ENCODE data around the gene CAPG.

Gene CAPG, protein sequence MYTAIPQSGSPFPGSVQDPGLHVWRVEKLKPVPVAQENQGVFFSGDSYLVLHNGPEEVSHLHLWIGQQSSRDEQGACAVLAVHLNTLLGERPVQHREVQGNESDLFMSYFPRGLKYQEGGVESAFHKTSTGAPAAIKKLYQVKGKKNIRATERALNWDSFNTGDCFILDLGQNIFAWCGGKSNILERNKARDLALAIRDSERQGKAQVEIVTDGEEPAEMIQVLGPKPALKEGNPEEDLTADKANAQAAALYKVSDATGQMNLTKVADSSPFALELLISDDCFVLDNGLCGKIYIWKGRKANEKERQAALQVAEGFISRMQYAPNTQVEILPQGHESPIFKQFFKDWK

DNA sequence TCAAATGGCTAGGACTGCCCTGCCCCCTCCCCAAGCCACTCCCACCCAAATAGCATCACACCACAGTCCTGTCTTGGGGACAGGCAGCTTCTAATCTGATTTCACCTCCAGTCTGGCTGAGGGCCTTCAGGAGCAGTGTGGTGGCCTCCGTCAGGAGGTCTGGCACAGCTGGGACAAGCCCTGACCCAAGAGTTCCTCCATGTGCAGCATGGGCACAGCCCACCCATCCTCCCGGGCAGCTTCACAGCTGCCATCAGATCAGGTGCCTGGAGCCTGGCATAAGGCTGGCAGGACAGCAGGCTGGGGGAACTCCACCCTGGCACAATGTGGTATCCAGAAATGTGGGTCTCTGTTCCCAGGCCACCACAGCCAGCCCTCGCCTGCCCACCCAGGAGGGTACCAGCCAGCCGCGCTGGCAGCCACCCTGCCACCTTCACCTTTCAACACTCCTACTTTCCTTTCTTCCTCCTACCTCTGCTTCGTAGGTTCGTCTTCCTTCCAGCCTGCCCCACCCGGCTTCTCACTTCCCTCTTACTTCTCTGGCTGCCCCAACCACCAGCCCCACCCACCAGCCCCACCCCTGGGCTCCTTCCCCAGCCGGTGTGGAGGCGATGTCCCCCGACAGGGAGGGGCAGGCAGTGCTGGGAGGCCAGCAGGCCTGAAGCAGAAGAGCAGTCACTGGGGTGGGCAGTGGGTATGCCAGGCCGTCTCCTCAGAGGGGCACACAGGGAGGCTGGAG, at the start of gene CAPG:
Gene CAPG, minus strand, starts transcription at position 522 of the 739 bp plus-strand sequence. CDS start 8,221 bp downstream, outside the sequence.
- DNase-seq: peak in 5 of 42 donors; percentile 22 to 56 (median 46)

DNA sequence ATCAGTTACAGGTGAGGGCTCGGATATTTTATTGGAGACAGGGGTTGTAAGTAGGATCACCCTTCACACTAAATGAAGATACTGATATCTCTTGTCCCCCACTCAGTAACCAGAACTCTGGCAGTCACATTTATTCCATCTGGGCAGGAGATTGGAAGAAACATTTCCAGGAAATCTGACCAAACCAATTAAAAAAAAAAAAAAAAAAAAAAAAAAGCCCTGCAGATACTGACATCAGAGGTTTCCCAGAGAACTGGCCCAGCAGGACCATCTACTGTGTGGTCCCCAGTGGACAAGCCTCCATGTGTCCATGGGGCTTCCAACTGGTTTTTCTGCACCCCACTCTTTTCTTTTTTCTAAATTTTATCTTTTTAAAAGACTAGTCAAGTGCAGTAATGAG, 49.6 kb upstream of the CAPG start:
- peak in 1 of 42 donors; percentile 1 for DNase-seq
- intact Hi-C loops (cut with DNase I): no loop called here

More for the DNA sequence above, at the start of gene CAPG:
- intact Hi-C loops (cut with DNase I): no loop called here

GRCh38 chr2:85458601-85459563, 48.7 kb upstream of the CAPG start:
- intact Hi-C loops (cut with DNase I): no loop called here
- no peak for DNase-seq

DNA sequence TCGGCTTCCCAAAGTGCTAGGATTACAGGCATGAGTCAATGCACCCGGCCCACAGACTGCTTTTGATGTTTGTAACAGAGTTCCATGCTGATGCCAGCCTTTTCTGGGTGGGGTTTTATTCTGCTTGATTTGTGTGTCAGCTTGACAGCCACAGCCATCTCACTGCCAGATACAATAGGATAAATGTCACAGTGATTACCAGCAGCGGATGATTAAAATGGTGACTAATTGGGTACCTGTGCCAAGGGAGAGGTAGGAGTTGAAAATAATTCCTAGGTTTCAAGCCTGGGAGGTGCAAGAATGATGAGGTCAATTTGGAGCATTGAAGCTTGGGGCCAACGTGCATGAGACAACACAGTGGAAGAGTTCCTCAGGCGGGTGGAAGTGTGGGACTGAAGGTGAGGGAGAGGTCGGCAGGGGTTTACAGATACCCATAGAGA, 47.7 kb upstream of the CAPG start:
- peak in 37 of 42 donors; percentile 21 to 94 (median 72) for DNase-seq
- intact Hi-C loops (cut with DNase I): no loop called here

GRCh38 chr2:85457043-85457442, 46.9 kb upstream of the CAPG start:
- no peak for DNase-seq
- intact Hi-C loops (cut with DNase I): no loop called here

DNA sequence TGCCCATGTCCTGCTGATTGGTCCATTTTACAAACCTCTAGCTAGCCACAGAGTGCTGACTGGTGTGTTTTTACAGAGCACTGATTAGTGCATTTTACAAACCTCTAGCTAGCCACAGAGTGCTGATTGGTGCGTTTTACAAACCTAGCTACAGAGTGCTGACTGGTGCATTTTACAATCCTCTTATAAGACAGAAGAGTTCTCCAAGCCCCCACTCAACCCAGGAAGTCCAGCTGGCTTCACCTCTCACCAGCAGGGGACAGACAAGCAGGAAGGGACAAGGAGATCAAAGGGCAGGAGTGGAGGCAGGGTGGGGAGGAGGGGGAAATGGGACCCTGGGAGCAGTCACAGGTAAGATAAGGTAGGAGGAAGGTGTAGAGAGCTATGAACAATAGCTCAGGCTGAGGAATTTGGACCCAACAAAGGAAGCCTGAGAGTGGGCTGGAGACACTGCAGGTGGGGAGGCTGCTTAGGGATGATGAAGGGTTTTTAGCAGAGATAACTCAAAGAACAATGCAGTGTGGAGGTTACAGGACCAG, 45.5 kb upstream of the CAPG start:
- no peak for DNase-seq
- intact Hi-C loops (cut with DNase I): no loop called here

- DNase-seq: peak in 1 of 42 donors; percentile 24
- intact Hi-C loops (cut with DNase I): no loop called here
Observed at GRCh38 chr2:85453571-85453970, 43.4 kb upstream of the CAPG start.

GRCh38 chr2:85452237-85452636, 42.1 kb upstream of the CAPG start:
- intact Hi-C loops (cut with DNase I): no loop called here
- DNase-seq: no peak

- intact Hi-C loops (cut with DNase I): no loop called here
- no peak for DNase-seq
Observed at GRCh38 chr2:85449214-85449588, 39.0 kb upstream of the CAPG start.

DNA sequence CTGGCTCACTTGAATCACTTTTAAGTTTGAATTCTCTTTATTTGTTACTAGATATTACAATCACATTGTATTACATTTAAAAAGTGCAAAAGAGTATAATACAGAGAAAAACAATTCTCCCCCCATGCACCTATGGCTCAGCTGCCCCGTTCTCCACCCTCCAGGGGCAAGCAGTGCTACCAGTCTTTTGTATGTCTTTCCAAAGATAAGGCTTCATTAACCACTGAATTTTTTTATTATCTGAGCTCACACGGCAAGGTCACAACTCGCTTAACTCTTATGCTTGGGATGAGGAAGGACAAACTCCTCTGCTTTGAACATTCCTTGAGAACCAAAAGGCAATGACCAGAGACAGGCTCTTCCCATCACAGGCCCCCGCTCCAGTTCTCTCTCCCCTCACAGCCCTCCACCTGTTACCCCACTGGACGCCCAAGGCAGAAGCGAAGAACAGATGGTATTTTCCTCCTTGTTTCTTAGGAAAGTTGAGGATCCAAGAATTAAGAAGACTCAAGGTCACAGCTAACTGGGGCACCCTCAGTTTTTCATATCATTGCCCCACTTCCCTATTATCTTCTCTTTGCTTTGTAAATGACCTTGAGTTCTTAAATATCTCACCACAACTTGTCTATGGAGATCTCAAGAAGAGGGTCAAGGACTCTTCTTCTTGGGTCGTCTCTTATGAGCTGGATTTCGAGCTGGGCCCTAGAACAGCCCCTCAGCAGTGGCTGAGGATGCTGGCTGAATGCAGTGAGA, 38.5 kb upstream of the CAPG start:
- intact Hi-C loops (cut with DNase I): no loop called here
- no peak for DNase-seq

GRCh38 chr2:85447222-85447585, 37.0 kb upstream of the CAPG start:
- intact Hi-C loops (cut with DNase I): no loop called here
- peak in 6 of 42 donors; percentile 19 to 51 (median 44) for DNase-seq

- intact Hi-C loops (cut with DNase I): no loop called here
- DNase-seq: peak in 2 of 42 donors; percentile 46 to 49
Observed at GRCh38 chr2:85446296-85447221, 36.4 kb upstream of the CAPG start.

GRCh38 chr2:85445316-85446295, 35.4 kb upstream of the CAPG start:
- intact Hi-C loops (cut with DNase I): no loop called here
- peak in 14 of 42 donors; percentile 22 to 73 (median 45) for DNase-seq

DNA sequence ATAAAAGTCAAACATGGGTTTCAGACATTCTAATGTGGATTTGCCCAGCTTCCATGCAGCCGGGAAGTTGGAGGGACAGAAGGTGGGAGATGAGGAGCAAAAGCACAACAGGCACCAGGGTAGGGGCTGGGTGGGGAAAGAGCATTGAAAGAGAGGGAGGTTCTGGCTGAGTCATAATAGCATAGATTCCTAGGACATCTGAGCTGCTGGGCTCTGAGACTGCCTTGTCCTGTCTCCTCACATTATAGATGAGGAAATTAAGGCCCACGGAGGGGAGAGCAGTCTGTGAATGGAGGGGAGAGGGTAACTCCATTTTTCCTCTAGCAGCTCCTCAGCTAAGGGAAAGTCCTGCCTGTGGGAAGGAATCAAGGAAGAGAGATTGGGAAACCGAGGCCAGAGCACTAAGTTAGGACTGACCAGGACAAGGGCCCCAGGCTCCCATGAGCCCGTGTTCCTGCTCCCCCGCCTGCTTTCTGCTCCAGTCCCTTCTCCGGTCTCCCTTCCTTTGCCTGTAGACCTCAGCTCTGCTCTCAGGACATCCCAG, 34.5 kb upstream of the CAPG start:
- intact Hi-C loops (cut with DNase I): no loop called here
- DNase-seq: no peak

GRCh38 chr2:85441864-85442263, 31.7 kb upstream of the CAPG start:
- no peak for DNase-seq
- intact Hi-C loops (cut with DNase I): no loop called here

- intact Hi-C loops (cut with DNase I): no loop called here
- DNase-seq: no peak
Observed at GRCh38 chr2:85440729-85441128, 30.6 kb upstream of the CAPG start.
